ENCODE results near the gene TMEM184B.

GRCh38 chr22:38228326-38228872, 44.4 kb downstream of the TMEM184B start:
- TF ChIP-seq GLIS3 (CRISPR knock-in tag; IDR thresholded peaks at IDR 0.05) (no peak), ARNTL (CRISPR knock-in tag; IDR thresholded peaks at IDR 0.05; ENCODE audit: borderline replicate concordance, low read depth) (no peak), CREB5 (CRISPR knock-in tag; IDR thresholded peaks at IDR 0.05; ENCODE audit: low read depth) (no peak), ZC3H10 (CRISPR knock-in tag; IDR thresholded peaks at IDR 0.05) (no peak), TCF4 (CRISPR knock-in tag; IDR thresholded peaks at IDR 0.05; ENCODE audit: borderline replicate concordance) (no peak), ZFP3 (CRISPR knock-in tag; IDR thresholded peaks at IDR 0.05) (no peak), PATZ1 (CRISPR knock-in tag; IDR thresholded peaks at IDR 0.05; ENCODE audit: borderline replicate concordance) (no peak), CSRNP3 (CRISPR knock-in tag; IDR thresholded peaks at IDR 0.05) (no peak), RARB (CRISPR knock-in tag; IDR thresholded peaks at IDR 0.05) (no peak), ISL1 (CRISPR knock-in tag; IDR thresholded peaks at IDR 0.05) (no peak), ZNF565 (CRISPR knock-in tag; conservative IDR thresholded peaks at IDR 0.05; ENCODE audit: low read depth) (no peak), TOX (CRISPR knock-in tag; IDR thresholded peaks at IDR 0.05; ENCODE audit: borderline replicate concordance) (no peak)
